GM18951 (cell line): ENCODE results near the gene HS3ST3B1.

Experiments
- POLR2A ChIP-seq: IDR thresholded peaks from 4 replicates; pipeline ENCODE4 v1.6.1; 2011; ENCODE audit warnings: mild to moderate bottlenecking; ENCODE audit not compliant: insufficient read length, insufficient read depth; ENCODE audit errors: extremely low read depth
- in situ Hi-C: fragments of 300-500 bp; cut with MboI; formaldehyde crosslinking; loops from one replicate; pipeline ENCODE4 v1.12.0; 2022; ENCODE audit warnings: low sequenced_read_pairs, mixed read lengths, inconsistent platforms; ENCODE audit not compliant: unreplicated experiment

The HS3ST3B1 gene

DNA sequence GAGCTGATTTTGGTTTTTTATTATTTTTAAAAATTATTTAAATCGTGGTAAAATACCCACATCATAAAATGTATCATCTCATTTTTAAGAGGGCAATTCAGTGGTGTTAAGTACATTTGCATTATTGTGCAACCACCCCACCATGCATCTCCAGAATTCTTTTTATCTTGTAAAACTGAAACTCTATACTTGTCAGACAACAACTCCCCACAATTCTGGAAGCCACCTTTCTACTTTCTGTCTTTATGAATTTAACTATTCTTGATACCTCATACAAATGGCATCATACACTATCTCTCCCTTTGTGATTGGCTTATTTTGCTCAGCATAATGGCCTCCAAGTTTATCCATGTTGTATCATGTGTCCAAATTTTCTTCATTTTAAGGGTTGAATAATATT, 97.9 kb downstream of the HS3ST3B1 start:
- no peak for TF ChIP-seq POLR2A

More for the DNA sequence above, 97.9 kb downstream of the HS3ST3B1 start:
- in situ Hi-C loops, result no loop called here
